Right lobe of liver (tissue), 6 donors: ENCODE measurements around the gene SPTBN1. TPM values are rescaled to one million over a fixed set of nuclear protein-coding genes. Genes with fewer than 3 reads are reported as not detected.
A peak's percentile ranks its signal among the peaks of the same experiment; 100 is the strongest.

Source experiments
- ATAC-seq, 4 donors: fragments of 200-7000 bp; cut with Tn5 transposase; one replicate each; pipeline ENCODE4 v1.9.1; 2020; ENCODE audit warnings: mild to moderate bottlenecking in 4 of 4, moderate library complexity in 4 of 4
- DNase-seq, 3 donors: peaks; one replicate each; pipeline ENCODE4 v3.0.0-alpha.2; 2020
- H3K27ac ChIP-seq, 3 donors: fragments of 200-600 bp; one replicate each; pipeline ENCODE4 v1.8.0; 2022
- H3K27me3 ChIP-seq, 2 donors: fragments of 200-600 bp; one replicate each; pipeline ENCODE4 v1.8.0; 2022
- H3K36me3 ChIP-seq, 4 donors: fragments of 200-600 bp; sonication (generic) in 1 of 4; one replicate each; pipeline versions ENCODE4 v1.5.1 to v1.8.0; 2017 to 2022; ENCODE audit warnings: control low read depth in 1 of 4
- H3K4me1 ChIP-seq, 4 donors: fragments of 200-600 bp; sonication (generic) in 1 of 4; one replicate each; pipeline versions ENCODE4 v1.5.1 to v1.8.0; 2017 to 2022; ENCODE audit warnings: control low read depth in 1 of 4
- H3K4me3 ChIP-seq, 3 donors: fragments of 200-600 bp; one replicate each; pipeline ENCODE4 v1.8.0; 2022
- H3K9me3 ChIP-seq, 4 donors: fragments of 200-600 bp; sonication (generic) in 1 of 4; one replicate each; pipeline versions ENCODE4 v1.5.1 to v1.8.0; 2017 to 2022; ENCODE audit warnings: control low read depth in 1 of 4
- POLR2A ChIP-seq: fragments of 450-650 bp; IDR thresholded peaks from one replicate; pipeline ENCODE4 v1.6.1; 2017; ENCODE audit warnings: antibody characterized with exemption, mild to moderate bottlenecking
- WGBS: methylation state at CpG from one replicate; pipeline ENCODE4 v1.1.6; 2018; ENCODE audit warnings: low coverage, low lambda C conversion rate; ENCODE audit not compliant: insufficient coverage; ENCODE audit errors: missing lambda C conversion rate; 5-methylcytosine and 5-hydroxymethylcytosine counted together
- intact Hi-C, 2 donors: fragments of 100-400 bp; cut with DNase I; formaldehyde crosslinking; loops; one replicate each; pipeline versions ENCODE4 v1.11.2 to v1.14.1; 2022
- total RNA-seq, 6 experiments: library from RNA; depleted of rRNA in 2 of 6; stranded (reverse); fragments of >200 nt in 2 of 6; fragmentation: NEBNext Ultra II Directional in 3 of 6; extraction: Animal tissue kit (Norgen Biotek cat#: 25700) in 3 of 6; gene quantifications; one replicate each; pipeline versions ENCODE4 v1.1.0 to v1.2.4, GENCODE V29; 2016 to 2023
- TF ChIP-seq, protein P1 (sequence below), 4 donors: fragments of 200-600 bp in 3 of 4; fragments of 450-650 bp in 1 of 4; IDR thresholded peaks; one replicate each; pipeline versions ENCODE4 v1.5.1 to v1.8.0; 2016 to 2022; ENCODE audit warnings: antibody characterized with exemption in 4 of 4, mild to moderate bottlenecking in 2 of 4
- donor health status: DM: no; HTN: yes; CAD: no.
- donor health status: DM: no; HTN: no; CAD: no.
- donor health status: DM: no; HTN: no; CAD: no.
- donor health status: DM: no; HTN: yes; CAD: no.
- donor health status: DM: no; HTN: yes; CAD: no.

SPTBN1 gene
- total RNA-seq, 6 experiments from 2014 or later = 107 to 315 (median 227) TPM

DNA sequence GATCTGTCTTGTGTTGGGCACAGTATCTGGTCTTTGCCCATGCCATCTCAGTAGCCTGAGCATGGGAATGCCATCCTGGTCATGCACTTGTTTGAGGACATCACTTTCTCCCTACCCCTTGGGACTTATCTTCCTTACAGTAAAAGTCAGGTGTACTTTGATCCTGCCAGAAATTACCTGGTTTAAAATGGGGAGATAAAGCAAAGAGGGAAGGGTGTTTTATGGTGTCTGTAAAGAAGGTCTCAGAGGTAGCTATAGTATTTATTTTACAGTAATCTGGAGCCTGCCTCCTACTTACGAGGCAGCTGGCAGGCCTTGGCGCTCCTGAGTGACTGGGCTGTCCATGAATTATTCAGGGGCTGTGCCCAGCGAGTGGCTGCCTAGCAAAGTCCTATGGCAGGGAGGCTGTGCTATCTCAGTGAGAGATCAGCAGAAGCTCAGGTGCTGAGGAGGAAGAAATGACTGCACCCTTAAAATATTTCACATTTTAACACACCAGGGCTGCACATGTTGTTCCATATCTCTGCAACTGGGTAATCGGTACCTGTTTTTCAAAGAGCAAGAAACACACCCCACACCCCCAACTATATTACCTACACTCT, 93.9 kb downstream of the SPTBN1 start:
- H3K4me1 ChIP-seq = peaks cover 0 to 25% (median 11%) of the 10 kb centered on the region in 4 donors
- WGBS = 88% methylated on average over 4 of the region's 4 CpGs

DNA sequence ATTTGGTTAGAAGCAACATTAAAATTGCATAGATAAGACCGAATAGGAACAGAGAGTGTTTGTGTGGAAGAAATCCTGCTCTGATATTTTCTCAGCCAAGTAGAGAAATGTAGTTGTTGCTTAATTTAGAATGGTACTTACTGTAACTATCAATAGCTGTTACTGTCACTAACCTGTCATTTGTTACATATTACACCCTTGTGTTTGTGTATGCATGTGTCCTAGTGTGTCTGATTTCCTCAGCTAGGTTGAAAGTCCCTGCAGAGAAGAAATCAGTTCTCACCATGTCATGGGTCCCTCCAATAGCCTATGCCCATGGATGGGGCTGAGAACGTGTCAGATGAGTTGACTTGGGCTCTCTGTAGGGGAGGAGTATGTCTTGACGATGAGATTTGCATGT, 94.4 kb downstream of the SPTBN1 start:
- intact Hi-C loops = no loop called here
- Histone ChIP-seq H3K36me3 (no peaks in the 10 kb centered on the region), H3K4me3 (no peak overlapping the region), H3K9me3 (no peaks in the 10 kb centered on the region), H3K27ac (peak overlapping the region in 1 of 3 donors; percentile 35), H3K27me3 (no peaks in the 10 kb centered on the region), H3K4me1 (peaks cover 0 to 24% (median 12%) of the 10 kb centered on the region in 4 donors)
- TF ChIP-seq, protein P1, sequence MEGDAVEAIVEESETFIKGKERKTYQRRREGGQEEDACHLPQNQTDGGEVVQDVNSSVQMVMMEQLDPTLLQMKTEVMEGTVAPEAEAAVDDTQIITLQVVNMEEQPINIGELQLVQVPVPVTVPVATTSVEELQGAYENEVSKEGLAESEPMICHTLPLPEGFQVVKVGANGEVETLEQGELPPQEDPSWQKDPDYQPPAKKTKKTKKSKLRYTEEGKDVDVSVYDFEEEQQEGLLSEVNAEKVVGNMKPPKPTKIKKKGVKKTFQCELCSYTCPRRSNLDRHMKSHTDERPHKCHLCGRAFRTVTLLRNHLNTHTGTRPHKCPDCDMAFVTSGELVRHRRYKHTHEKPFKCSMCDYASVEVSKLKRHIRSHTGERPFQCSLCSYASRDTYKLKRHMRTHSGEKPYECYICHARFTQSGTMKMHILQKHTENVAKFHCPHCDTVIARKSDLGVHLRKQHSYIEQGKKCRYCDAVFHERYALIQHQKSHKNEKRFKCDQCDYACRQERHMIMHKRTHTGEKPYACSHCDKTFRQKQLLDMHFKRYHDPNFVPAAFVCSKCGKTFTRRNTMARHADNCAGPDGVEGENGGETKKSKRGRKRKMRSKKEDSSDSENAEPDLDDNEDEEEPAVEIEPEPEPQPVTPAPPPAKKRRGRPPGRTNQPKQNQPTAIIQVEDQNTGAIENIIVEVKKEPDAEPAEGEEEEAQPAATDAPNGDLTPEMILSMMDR (IDR thresholded peaks at IDR 0.05) = no peak
- TF ChIP-seq POLR2A = no peak
- 42% methylated on average over 2 of the region's 3 CpGs for WGBS
- no peak for DNase-seq
- ATAC-seq = no peak

More for the DNA sequence above, 93.9 kb downstream of the SPTBN1 start:
- H3K27ac ChIP-seq = no peak overlapping the region
- ATAC-seq (no peak), DNase-seq (no peak)
- no peak overlapping the region for H3K4me3 ChIP-seq
- TF ChIP-seq, protein P1 (IDR thresholded peaks at IDR 0.05) = no peak
- no peak for TF ChIP-seq POLR2A
- no peaks in the 10 kb centered on the region for H3K36me3 ChIP-seq
- H3K27me3 ChIP-seq = no peaks in the 10 kb centered on the region
- intact Hi-C loops = no loop called here
- no peaks in the 10 kb centered on the region for H3K9me3 ChIP-seq

DNA sequence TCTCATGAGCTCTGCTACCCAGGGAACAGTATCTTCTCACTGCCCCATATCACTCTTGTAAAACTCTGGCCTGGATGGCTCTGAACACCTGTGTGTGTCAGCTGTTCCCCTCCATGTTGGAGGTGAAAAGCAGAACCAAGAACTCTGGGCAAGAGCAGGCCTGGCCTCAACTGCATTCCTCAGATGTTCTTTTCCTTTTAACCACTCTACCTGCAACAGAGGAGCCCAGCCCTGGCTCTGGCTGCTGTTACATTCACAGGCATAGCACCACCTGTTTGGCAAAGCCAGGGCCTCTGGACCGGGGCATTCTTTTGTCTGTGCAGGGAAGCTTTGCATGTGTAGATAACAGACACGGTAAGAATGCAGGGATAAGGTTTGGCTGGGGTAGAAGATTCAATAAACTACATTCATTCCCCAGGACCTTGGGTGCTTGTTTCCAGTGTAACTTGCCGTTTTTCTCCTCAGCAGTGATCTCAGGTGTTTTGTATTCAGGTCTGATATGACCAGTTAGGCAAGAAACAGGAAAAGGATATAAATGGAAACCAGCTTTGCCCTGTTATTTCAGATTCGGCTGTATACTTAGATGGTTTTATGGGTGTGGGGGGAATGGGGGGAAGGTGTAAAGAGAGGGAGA, 95.1 kb downstream of the SPTBN1 start:
- WGBS = 22% methylated on average over 4 of the region's 4 CpGs
- intact Hi-C loops = no loop called here
- TF ChIP-seq POLR2A = no peak
- TF ChIP-seq, protein P1 (IDR thresholded peaks at IDR 0.05) = no peak
- ATAC-seq (peak; percentile 6 to 38 (median 29)), DNase-seq (no peak)
- H3K36me3 ChIP-seq = no peaks in the 10 kb centered on the region
- H3K4me3 ChIP-seq = no peak overlapping the region
- H3K4me1 ChIP-seq = peaks cover 0 to 26% (median 12%) of the 10 kb centered on the region in 4 donors
- H3K27me3 ChIP-seq = no peaks in the 10 kb centered on the region
- peak overlapping the region in 1 of 3 donors; percentile 35 for H3K27ac ChIP-seq
- no peaks in the 10 kb centered on the region for H3K9me3 ChIP-seq

DNA sequence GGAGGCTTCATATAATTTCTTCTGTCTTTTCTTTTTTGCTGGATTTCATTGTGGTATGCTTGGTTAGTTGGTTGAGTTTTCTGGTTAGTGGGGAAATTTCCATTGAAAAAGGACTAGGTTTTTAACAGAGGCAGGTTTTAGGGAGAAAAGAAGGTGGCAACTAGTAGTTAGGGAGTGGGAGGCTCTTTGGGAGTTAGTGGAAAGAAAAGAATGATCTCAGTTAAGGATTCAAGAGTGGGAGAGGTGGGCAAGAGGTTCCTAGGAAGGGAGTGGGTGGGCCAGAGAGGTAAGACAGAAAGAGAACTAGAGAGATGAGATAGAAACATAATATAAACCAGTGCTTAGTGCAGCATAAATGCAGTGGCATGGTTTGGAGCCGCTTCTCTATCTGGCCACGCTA, 96.9 kb downstream of the SPTBN1 start:
- H3K27me3 ChIP-seq = no peaks in the 10 kb centered on the region
- no peaks in the 10 kb centered on the region for H3K36me3 ChIP-seq
- no peak for TF ChIP-seq POLR2A
- TF ChIP-seq, protein P1 (IDR thresholded peaks at IDR 0.05) = no peak
- no peak overlapping the region for H3K4me3 ChIP-seq
- intact Hi-C loops = no loop called here
- no peaks in the 10 kb centered on the region for H3K9me3 ChIP-seq
- H3K4me1 ChIP-seq = peaks cover 0 to 26% (median 12%) of the 10 kb centered on the region in 4 donors
- DNase-seq (no peak), ATAC-seq (no peak)
- no peak overlapping the region for H3K27ac ChIP-seq
- WGBS = 85% methylated on average over 2 of the region's 2 CpGs
